ENCODE results near the gene TBC1D1.

DNA sequence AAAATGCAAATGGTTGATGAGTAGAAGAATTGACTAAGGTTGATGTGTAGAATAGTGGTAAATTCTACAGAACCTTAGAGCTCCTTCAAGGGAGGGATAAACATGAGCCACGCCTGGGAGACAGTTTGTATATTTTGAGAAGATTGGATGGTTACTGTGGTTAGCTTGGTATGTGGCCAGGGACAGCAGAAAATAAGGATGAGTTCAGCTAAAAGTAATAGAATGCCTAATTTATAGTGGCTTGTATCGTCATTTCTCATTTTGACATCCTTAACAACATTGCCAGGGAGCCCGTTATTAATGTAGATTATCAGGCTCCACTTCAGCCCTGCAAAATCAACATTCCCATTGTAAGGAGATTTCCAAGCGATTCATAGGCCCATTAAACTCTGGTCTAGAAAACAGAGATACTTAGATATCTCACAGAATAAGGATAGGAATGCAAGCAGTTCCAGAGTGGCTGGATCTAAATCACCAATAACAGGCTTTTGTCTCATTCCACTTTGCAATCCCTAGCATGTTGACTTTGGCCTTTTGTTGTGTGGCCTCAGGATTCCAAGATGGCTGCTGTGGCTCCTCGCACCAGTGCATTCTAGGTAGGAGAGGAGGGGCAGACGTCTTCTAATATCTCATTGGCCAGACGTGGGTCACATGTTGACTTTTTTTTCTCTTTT is 62.9 kb downstream of the TBC1D1 start:
- TF ChIP-seq GATA2 (IDR thresholded peaks at IDR 0.05; ENCODE audit: low read depth, low read length) (no peak), GATA3 (IDR thresholded peaks at IDR 0.05; ENCODE audit: low read depth, low read length) (no peak)

Data from SH-SY5Y (cell line).